ENCODE measurements around the gene BAZ2A.
"Not testable (repeated sequence)": the region's sequence is repeated elsewhere in the genome, so short reads cannot be mapped to it uniquely, and the experiment has no call there.

BAZ2A gene

GRCh38 chr12:56599041-56599440 lies 31.1 kb downstream of the BAZ2A start:
- no peak for DNase-seq (ENCODE audit: low spot score)

GRCh38 chr12:56596815-56597214 lies 33.3 kb downstream of the BAZ2A start:
- no peak for DNase-seq (ENCODE audit: low spot score)

- peak; percentile 89 for DNase-seq (ENCODE audit: low spot score)
Observed at GRCh38 chr12:56593909-56594621, 36.1 kb downstream of the BAZ2A start.

GRCh38 chr12:56591961-56592360 lies 38.2 kb downstream of the BAZ2A start:
- DNase-seq (ENCODE audit: low spot score), result peak; percentile 45

DNA sequence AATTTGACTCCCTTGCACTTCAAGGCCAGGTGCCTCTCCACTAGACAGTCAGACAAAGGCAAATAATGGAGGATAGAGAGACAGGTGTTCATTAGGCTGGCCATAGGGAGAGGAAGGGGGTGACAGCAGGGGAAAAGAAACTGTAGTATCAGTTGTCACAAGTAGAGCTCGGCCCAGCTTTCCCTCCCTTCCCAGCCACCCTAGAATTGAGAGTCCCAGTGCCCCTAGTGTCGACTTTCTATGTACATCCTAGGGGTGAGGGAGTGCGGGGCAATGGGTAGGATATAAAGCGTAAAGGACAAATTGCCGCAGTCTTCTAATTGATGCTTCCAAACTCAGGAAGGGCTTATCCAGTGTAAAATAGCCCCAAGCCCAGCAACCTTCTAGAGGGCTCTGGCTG lies 39.0 kb downstream of the BAZ2A start:
- no peak for DNase-seq (ENCODE audit: low spot score)

- no peak for DNase-seq (ENCODE audit: low spot score)
Observed at GRCh38 chr12:56590237-56590830, 39.8 kb downstream of the BAZ2A start.

DNA sequence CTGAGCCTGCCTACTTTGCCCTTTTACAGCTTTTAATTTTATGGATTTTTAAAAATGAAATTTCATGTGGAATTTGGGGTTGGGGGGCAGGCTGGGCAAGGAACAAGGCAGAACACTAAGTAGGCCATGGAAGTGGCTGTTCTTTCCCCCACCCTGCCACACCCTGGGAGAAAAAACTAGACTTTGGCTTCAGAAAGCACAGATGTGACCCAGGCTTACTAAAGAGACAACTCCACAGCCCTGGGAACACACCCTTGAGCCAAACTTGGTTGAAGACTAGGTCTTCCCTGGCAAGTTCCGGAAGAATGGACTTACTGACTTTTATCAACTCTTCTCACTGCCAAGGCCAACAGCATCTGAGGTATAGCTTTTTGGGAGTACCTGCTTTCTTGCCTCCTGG lies 40.3 kb downstream of the BAZ2A start:
- DNase-seq (ENCODE audit: low spot score), result no peak

DNA sequence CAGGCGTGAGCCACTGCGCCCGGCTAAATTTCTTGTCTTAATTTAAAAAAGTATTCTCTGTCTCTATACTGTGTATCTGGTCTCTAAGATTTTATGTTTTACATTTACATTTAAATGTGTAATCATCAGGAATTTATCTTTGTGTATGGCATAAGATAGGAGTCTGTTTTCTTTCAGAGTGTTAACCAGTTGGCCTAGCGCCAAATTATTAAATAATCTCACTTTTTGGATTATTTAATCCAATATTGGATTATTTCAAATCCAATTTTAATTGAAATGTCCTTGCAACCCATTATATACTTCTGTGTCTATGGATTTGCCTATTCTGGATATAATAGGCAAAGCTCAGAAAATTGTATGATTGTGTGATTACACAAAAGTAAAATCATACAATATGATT lies 45.0 kb downstream of the BAZ2A start:
- DNase-seq (ENCODE audit: low spot score), result no peak

GRCh38 chr12:56581418-56582145 lies 48.5 kb downstream of the BAZ2A start:
- DNase-seq (ENCODE audit: low spot score), result no peak

DNA sequence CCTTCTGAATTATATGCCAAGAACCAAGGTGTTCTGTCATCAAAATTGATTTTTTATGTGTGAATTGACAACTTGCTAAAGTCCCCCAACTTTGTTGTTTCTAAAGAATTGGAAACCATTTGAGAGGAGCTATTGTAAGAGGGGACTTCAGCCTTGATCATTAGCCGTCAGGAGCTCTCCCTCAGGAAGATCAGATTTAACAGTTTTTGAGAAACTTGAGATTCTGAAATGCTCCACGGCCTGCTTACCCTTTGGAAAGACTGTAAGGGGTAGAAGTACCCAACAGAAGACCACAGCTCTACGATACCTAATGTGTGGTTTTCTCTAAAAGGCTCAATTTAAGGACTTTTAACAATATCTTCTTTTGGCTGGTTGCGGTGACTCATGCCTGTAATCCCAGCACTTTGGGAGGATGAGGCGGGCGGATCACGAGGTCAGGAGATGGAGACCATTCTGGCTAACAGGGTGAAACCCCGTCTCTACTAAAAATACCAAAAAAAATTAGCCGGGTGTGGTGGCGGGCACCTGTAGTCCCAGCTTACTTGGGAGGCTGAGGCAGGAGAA lies 51.1 kb downstream of the BAZ2A start:
- DNase-seq (ENCODE audit: low spot score), result no peak

GRCh38 chr12:56577248-56577647 lies 52.9 kb downstream of the BAZ2A start:
- not testable (repeated sequence) for DNase-seq (ENCODE audit: low spot score)

GRCh38 chr12:56574210-56574609 lies 55.9 kb downstream of the BAZ2A start:
- no peak for DNase-seq (ENCODE audit: low spot score)

- no peak for DNase-seq (ENCODE audit: low spot score)
Observed at GRCh38 chr12:56572288-56572687, 57.8 kb downstream of the BAZ2A start.

DNA sequence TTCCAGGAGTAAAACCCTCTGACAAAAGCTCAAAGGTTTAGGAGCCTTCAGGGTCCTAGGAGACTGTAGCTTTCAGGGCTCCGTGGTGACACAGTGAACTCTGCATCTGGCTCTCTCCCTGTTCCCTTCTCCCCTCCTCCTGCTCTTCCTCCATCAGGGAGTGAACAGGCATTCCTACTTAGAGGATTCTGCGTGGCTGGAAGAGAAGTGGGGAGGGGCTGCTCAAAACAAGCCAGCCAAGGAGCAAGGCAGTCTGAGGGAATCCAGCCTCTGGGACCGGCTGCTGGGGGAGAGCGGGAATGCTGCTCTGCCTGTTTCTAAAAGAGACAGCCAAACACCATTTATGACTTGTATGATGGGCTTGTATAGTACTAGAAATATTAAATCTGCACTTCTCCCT lies 59.0 kb downstream of the BAZ2A start:
- DNase-seq (ENCODE audit: low spot score), result no peak

DNA sequence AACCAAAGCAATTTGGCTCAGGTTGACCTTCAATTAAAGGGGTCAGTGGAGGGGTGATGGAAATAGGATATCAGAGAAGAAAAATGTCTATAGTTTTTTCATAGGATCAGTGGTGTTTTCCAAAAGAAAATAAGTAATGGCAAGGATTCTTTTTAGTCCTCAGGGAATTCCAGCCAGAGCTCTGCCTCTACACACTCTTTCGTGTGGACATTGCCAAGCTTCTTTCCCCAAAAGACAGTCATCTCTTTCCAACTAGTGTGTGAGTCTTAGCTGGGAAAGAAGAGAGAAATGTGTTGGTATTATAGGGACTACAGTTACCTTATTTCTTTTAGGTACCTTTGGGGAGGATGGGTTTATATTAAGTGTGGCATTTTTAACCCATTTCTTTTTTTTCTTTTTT lies 62.0 kb downstream of the BAZ2A start:
- no peak for DNase-seq (ENCODE audit: low spot score)

- DNase-seq (ENCODE audit: low spot score), result peak; percentile 68
Observed at GRCh38 chr12:56565510-56566101, 64.5 kb downstream of the BAZ2A start.

DNA sequence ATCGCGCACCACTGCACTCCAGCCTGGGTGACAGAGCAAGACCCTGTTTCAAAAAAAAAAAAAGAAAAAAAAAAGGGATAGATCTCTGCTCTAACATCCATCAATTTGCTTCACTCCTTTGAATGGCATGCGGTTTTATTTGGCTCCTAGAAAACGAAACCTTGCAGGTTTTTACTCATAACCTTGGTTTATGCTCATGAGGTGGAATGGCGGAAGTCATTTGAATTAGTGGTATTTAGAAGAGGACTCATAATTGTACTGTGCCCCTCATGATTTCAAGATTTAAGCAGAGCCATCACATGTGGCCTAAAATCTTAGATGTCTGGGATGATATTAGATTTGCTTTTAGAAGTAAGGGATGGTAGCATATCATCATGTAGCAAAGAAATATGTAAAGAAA lies 79.1 kb downstream of the BAZ2A start:
- no peak for DNase-seq (ENCODE audit: low spot score)

DNA sequence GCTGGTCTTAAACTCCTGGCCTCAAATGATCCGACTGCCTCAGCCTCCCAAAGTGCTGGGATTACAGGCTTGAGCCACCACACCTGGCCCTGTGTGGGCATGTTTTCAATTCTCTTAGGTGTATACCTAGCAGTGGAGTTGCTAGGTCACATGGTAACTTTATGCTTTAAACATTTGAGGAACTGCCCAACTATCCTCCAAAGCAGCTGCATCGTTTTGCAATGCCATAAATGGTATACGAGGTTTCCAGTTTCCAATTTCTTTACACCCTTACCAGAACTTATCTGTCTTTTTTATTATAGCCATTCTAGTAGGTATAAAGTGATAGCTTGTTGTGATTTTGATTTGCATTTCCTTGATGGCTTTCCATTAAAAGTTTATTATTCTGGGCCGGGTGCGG lies 83.4 kb downstream of the BAZ2A start:
- DNase-seq (ENCODE audit: low spot score), result no peak
